BE2C (cell line): ENCODE data around the gene NF1.
"Not testable (repeated sequence)": the region's sequence is repeated elsewhere in the genome, so short reads cannot be mapped to it uniquely, and the experiment has no call there.

Experiments used
- DNase-seq: peaks from one replicate; pipeline ENCODE4 v3.0.0-alpha.2; 2020
- H3K27me3 ChIP-seq: fragments of 250-450 bp; sonication (Bioruptor Pico); 2 replicates; pipeline ENCODE4 v1.5.1; 2020; ENCODE audit warnings: mild to moderate bottlenecking
- H3K36me3 ChIP-seq: fragments of 250-450 bp; sonication (Bioruptor Pico); 2 replicates; pipeline ENCODE4 v1.5.1; 2020; ENCODE audit warnings: mild to moderate bottlenecking
- H3K4me1 ChIP-seq: fragments of 250-450 bp; sonication (Bioruptor Pico); 2 replicates; pipeline ENCODE4 v1.5.1; 2020
- H3K4me3 ChIP-seq: 2 replicates; pipeline ENCODE4 v1.5.1; 2011; ENCODE audit warnings: low read depth, low read length
- H3K9me3 ChIP-seq: fragments of 250-450 bp; sonication (Bioruptor Pico); 2 replicates; pipeline ENCODE4 v1.5.1; 2020
- TF ChIP-seq, protein P1 (sequence below): IDR thresholded peaks from 2 replicates; pipeline ENCODE4 v1.5.1; 2012; ENCODE audit warnings: mild to moderate bottlenecking, low read depth, low read length

The NF1 gene

DNA sequence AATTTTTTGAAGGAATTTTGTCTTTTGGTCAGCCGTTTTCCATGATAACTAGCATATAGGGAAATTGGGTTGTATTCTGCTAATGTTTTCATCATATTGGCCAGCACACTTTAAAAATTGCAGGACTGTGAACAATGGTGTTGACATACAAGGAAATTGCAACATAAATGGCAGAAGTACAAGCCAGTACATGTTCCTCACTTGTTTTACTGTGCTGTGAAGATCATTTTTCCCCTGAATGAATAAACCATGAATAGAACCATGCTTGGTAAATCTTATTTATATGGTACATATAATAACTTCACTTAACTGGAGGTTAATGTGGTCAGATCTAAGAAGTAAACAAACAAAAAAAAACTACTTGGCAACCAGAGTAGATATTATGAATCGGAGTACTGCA is 179.5 kb downstream of the NF1 start:
- Histone ChIP-seq H3K27me3 (no peaks in the 10 kb centered on the region), H3K9me3 (no peaks in the 10 kb centered on the region), H3K4me3 (no peak overlapping the region), H3K36me3 (no peaks in the 10 kb centered on the region), H3K4me1 (no peaks in the 10 kb centered on the region)
- DNase-seq = no peak
- TF ChIP-seq, protein P1, sequence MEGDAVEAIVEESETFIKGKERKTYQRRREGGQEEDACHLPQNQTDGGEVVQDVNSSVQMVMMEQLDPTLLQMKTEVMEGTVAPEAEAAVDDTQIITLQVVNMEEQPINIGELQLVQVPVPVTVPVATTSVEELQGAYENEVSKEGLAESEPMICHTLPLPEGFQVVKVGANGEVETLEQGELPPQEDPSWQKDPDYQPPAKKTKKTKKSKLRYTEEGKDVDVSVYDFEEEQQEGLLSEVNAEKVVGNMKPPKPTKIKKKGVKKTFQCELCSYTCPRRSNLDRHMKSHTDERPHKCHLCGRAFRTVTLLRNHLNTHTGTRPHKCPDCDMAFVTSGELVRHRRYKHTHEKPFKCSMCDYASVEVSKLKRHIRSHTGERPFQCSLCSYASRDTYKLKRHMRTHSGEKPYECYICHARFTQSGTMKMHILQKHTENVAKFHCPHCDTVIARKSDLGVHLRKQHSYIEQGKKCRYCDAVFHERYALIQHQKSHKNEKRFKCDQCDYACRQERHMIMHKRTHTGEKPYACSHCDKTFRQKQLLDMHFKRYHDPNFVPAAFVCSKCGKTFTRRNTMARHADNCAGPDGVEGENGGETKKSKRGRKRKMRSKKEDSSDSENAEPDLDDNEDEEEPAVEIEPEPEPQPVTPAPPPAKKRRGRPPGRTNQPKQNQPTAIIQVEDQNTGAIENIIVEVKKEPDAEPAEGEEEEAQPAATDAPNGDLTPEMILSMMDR = no peak

DNA sequence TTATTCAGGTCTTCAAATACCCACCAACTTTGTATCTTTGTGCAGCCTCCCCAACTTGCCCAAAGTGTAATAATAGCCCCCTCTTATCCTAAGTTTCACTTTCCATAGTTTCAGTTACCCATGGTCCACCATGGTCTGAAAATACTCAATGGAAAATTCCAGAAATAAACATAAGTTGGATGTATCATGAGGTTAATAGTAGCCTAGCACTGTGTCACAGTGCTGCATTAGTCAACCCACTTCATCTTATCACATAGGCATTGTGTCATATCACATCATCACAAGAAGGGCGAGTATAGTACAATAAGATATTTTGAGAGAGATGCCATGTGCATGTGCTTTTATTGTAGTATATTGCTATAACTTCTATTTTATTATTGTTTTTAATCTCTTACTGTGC is 180.3 kb downstream of the NF1 start:
- Histone ChIP-seq H3K36me3 (no peaks in the 10 kb centered on the region), H3K4me3 (no peak overlapping the region), H3K27me3 (no peaks in the 10 kb centered on the region), H3K9me3 (no peaks in the 10 kb centered on the region), H3K4me1 (no peaks in the 10 kb centered on the region)
- no peak for DNase-seq
- TF ChIP-seq, protein P1 = no peak

DNA sequence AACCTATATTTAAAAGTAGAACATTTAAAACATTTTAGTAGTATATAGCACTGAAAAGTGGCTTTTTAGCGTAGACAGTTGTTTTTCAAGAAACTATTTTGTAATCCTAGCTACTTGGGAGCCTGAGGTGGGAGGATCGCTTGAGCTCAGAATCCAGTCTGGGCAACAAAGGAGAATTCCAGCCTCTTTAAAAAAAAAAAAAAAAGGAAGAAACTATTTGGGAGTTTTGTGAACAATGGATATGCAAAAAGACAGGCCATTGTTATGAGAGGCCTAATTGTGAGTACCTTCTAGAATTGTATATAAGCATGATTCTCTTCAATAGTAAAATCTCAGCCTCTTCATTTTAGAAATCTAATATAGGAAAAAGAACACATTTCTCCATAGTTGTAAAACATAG is 184.6 kb downstream of the NF1 start:
- H3K4me3 ChIP-seq = no peak overlapping the region
- no peaks in the 10 kb centered on the region for H3K4me1 ChIP-seq
- DNase-seq = no peak
- no peaks in the 10 kb centered on the region for H3K36me3 ChIP-seq
- H3K27me3 ChIP-seq = no peaks in the 10 kb centered on the region
- H3K9me3 ChIP-seq = no peaks in the 10 kb centered on the region
- TF ChIP-seq, protein P1 = no peak

DNA sequence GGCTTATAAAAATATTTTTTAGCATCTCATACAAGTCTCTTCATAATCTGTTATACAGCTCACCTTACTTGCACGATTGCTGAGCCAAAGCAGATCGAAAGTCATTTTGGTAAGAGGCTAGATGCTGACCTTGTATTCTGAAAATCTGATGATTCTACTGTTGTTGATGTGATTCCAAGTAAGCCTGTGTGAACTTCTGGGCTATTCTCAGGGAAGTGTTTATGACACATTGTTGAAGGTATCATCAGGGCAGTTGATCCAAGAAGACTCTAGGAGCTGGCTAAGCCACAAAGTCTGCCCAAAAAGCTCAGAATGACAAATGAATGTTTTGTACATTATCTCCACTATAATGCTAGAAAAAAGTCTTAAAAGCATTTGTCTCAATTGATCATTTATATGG is 186.3 kb downstream of the NF1 start:
- H3K36me3 ChIP-seq = no peaks in the 10 kb centered on the region
- H3K27me3 ChIP-seq = no peaks in the 10 kb centered on the region
- TF ChIP-seq, protein P1 = no peak
- H3K9me3 ChIP-seq = no peaks in the 10 kb centered on the region
- no peak overlapping the region for H3K4me3 ChIP-seq
- H3K4me1 ChIP-seq = no peaks in the 10 kb centered on the region
- no peak for DNase-seq

DNA sequence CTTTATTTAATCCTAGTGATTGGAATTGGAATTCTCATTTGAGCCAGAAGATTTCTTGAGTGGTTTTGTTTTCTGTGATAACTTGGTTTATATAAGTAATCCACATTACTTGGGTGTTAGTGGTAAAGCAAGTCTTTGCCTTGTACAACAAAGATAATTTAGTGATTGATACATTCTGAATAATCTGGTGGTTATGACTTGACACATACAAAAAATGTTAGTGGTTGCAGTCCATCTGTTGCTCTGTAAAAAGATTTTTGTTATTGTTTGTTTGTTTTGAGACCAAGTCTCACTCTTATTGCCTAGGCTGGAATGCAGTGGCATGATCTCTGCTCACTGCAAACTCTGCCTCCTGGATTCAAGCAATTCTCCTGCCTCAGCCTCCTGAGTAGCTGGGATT is 189.1 kb downstream of the NF1 start:
- TF ChIP-seq, protein P1 = no peak
- H3K27me3 ChIP-seq = no peaks in the 10 kb centered on the region
- H3K4me3 ChIP-seq = no peak overlapping the region
- DNase-seq = no peak
- no peaks in the 10 kb centered on the region for H3K4me1 ChIP-seq
- H3K9me3 ChIP-seq = no peaks in the 10 kb centered on the region
- no peaks in the 10 kb centered on the region for H3K36me3 ChIP-seq

DNA sequence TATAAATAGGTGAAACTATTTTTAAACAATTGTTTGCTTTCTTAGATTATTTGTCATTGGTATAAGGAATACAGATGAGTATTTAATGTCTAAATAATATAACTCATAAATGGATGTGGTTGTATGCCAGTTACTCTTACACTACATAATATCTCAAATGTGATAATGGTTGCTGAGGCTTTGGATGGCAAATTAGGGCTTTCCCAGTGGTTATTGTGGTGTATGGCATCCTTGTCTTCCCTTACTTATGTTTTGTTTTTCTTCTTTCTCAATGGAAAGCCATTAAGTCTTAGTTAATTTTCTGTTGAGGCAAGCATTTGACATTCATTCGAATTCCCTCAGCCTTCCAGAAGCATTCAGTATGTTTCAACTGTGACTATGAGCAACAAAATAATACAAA is 191.8 kb downstream of the NF1 start:
- Histone ChIP-seq H3K27me3 (no peaks in the 10 kb centered on the region), H3K36me3 (no peaks in the 10 kb centered on the region), H3K4me1 (no peaks in the 10 kb centered on the region), H3K4me3 (no peak overlapping the region), H3K9me3 (no peaks in the 10 kb centered on the region)
- DNase-seq = no peak
- TF ChIP-seq, protein P1 = no peak

DNA sequence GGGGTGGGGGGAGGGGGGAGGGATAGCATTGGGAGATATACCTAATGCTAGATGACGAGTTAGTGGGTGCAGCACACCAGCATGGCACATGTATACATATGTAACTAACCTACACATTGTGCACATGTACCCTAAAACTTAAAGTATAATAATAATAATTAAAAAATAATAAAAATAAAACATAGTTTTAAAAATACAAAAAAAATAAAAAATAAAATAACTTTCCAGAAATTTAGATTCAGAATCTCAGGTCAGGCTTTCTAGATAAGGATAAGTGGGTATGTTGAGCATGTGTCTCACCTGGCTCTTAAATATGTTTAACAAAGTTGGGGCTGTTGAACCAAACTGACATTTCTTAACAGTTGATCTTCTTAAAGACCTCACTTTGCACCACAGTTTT is 193.2 kb downstream of the NF1 start:
- H3K36me3 ChIP-seq, DNase-seq, H3K9me3 ChIP-seq, H3K4me1 ChIP-seq, H3K27me3 ChIP-seq, H3K4me3 ChIP-seq: not testable (repeated sequence)
